Uterus (tissue), 2 donors: Measurements from ENCODE around the gene MYBL2.

Experiments
- POLR2A ChIP-seq, 2 donors: fragments of 450-650 bp; IDR thresholded peaks; one replicate each; pipeline ENCODE4 v1.6.1; 2016; ENCODE audit warnings: antibody characterized with exemption in 2 of 2, mild to moderate bottlenecking in 1 of 2, moderate library complexity in 1 of 2
- TF ChIP-seq, protein P1 (sequence below), 4 experiments: fragments of 200-600 bp in 2 of 4; fragments of 450-650 bp in 2 of 4; sonication (generic) in 2 of 4; IDR thresholded peaks; one replicate each; pipeline ENCODE4 v1.5.1; 2016 to 2019; ENCODE audit warnings: antibody characterized with exemption in 4 of 4, mild to moderate bottlenecking in 2 of 4, moderate library complexity in 1 of 4

DNA sequence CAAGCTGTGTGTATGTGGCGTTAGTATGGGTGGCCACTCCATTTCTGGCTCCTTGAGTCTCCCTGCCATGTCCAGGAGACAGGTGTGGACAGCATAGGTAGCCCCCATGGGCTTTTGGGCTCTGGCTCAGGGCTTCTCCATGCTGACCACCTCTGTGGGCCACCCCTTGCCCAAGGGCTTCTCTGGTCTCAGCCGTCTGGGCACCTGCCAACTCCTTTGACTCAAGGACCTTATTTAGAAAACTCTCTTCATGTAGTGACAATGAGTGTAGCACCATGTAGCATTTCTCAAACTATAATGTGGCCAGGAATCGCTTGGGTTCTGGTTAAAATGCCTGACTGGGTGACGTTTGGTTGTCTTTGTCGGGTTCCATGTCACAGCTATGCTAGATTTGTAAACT lies 65.0 kb downstream of the MYBL2 start:
- TF ChIP-seq, protein P1, sequence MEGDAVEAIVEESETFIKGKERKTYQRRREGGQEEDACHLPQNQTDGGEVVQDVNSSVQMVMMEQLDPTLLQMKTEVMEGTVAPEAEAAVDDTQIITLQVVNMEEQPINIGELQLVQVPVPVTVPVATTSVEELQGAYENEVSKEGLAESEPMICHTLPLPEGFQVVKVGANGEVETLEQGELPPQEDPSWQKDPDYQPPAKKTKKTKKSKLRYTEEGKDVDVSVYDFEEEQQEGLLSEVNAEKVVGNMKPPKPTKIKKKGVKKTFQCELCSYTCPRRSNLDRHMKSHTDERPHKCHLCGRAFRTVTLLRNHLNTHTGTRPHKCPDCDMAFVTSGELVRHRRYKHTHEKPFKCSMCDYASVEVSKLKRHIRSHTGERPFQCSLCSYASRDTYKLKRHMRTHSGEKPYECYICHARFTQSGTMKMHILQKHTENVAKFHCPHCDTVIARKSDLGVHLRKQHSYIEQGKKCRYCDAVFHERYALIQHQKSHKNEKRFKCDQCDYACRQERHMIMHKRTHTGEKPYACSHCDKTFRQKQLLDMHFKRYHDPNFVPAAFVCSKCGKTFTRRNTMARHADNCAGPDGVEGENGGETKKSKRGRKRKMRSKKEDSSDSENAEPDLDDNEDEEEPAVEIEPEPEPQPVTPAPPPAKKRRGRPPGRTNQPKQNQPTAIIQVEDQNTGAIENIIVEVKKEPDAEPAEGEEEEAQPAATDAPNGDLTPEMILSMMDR (IDR thresholded peaks at IDR 0.05) = no peak
- TF ChIP-seq POLR2A (IDR thresholded peaks at IDR 0.05) = no peak
